NOMO-1 treated with DMSO at 0.1 percent for 48 hours (cell line): ENCODE measurements around the gene CD84.
"Not testable (repeated sequence)": the region's sequence is repeated elsewhere in the genome, so short reads cannot be mapped to it uniquely, and the experiment has no call there.

Experiments
- DNase-seq: peaks from one replicate; lab custom pipeline; 2025; ENCODE audit not compliant: unreplicated experiment; lab: John Stamatoyannopoulos, UW

The CD84 gene

DNA sequence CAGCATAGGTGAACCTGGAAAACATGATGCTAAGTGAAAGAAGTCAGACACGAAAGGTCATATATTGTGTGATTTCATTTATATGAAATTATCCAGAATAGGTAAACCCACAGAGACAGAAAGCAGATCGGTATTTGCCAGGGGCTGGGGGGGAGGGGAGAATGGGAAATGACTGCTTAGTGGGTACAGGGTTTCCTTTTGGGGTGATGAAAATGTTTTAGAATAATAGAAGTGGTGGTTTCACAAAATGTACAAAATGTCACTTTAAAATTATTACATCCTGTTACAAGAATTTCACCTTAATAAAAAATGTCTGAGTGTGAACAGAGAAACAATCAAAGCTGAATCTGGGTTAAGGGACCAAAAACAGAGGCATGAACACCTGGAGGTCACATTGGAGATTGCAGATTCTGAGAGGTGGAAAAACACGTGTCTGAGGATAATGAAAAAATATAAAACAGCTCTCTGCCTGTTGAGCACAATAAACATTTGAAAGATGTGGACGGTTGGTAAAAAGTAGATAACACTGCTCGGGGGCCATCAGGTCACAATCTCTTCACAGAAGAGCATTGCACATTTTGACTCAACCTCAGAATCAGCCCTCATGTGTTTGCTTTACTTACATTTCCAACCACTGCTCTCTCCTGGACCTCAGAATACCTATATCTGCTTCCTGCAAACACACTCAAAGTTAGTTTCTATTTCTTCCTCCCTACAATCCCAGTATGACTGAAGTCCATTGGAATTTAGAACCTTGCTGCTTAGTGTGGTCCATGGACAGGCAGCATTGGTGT lies 59.5 kb downstream of the CD84 start:
- DNase-seq: no peak

DNA sequence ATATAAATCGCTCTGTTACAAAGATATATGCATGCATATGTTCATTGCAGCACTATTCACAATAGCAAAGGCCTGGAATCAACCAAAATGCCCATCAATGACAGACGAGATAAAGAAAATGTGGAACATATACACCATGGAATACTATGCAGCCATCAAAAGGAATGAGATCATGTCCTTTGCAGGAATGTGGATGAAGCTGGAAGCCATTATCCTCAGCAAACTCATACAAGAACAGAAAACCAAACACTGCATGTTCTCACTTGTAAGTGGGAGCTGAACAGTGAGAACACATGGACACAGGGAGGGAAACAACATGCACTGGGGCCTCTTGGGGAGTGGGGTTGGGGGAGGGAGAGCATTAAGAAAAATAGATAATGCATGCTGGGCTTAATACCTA lies 61.8 kb downstream of the CD84 start:
- DNase-seq: not testable (repeated sequence)

GRCh38 chr1:160515908-160516307 lies 63.4 kb downstream of the CD84 start:
- DNase-seq: not testable (repeated sequence)

GRCh38 chr1:160504651-160505050 lies 74.6 kb downstream of the CD84 start:
- no peak for DNase-seq

DNA sequence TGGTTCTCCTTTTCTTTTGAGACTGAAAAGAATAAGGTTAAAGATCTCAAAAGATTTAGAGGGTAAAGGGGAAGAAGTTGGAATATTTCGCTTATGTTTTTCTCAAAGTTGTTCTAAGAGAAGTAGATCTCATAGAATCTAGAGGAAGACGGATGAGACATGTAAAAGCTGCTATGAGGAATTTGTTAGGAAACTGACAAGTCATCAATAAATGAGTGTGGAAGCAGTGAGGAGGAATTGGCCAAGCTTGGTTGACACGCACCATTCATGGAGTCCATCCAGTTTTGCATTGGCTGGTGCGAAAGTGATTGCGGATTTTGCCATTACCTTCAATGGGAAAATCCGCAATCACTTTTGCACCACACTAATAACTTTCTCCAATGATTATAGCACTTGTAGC lies 76.2 kb downstream of the CD84 start:
- no peak for DNase-seq

GRCh38 chr1:160500321-160500990 lies 78.8 kb downstream of the CD84 start:
- no peak for DNase-seq

DNA sequence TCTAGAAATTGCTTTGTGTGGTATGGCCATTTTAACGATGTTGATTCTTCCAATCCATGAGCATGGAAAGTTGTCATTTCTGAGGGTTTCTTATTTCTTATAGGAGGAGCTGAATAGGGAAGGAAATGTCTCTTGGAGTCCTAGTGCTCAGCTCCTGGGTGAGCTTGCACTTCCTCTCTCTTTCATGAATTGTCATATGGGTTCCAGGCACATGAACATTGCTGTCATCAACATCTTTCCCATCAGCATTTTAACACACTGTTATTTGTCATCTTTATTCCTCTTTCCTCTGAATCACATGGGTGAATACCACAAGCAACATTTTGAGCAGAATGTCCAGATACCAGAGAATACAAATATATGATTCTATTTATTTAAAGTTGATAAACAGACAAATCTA lies 79.7 kb downstream of the CD84 start:
- no peak for DNase-seq

- DNase-seq: not testable (repeated sequence)
Observed at GRCh38 chr1:160498301-160499065, 80.8 kb downstream of the CD84 start.

DNA sequence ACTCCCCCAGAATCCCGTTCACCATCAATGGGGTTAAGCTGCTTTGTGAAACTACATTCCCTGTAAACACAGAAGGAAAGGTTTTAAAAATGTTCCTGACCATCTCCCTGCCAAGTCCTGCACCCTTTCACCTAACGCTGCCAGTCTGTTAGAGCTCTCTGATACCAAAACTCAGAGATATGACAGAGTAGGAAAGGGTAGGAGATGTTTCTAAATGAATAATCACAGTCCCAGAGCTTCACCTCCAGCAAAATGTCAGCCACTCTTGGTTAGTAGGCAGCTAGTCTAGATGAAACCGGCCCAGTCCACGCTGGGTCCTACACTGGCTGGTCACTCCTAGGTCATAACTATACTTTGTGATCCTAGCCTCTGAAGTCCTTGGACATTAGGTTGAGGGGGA lies 83.0 kb downstream of the CD84 start:
- DNase-seq: no peak

- no peak for DNase-seq
Observed at GRCh38 chr1:160494620-160495019, 84.7 kb downstream of the CD84 start.

DNA sequence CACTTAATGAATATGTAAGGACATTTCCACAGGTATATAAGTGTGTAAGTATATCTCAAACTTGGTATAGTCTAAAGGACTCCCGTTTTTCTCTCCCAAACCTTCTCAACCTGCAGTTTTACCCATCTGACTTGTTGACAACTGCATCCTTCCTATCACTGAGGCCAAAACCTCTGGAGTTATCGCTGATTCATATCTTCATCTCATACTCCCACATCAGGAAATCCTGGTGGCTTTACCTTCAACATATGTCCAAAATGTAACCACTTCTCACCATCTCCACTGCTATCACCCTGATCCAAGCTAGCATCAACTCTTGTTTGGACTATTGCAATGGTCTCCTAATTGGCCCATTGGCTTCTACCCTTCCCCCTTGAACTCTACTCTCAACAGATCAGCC lies 86.7 kb downstream of the CD84 start:
- no peak for DNase-seq

GRCh38 chr1:160491981-160492380 lies 87.3 kb downstream of the CD84 start:
- no peak for DNase-seq
